Inflammatory macrophage treated with lipopolysaccharide for 4 hours (primary cell): ENCODE measurements around the gene RNF225.
"Not testable (repeated sequence)": the region's sequence is repeated elsewhere in the genome, so short reads cannot be mapped to it uniquely, and the experiment has no call there.

Experiments
- DNase-seq: peaks from one replicate; pipeline ENCODE4 v3.0.0-alpha.2; 2020

The RNF225 gene

GRCh38 chr19:58387338-58388174 lies 7.9 kb upstream of the RNF225 start:
- peak; percentile 15 for DNase-seq

- no peak for DNase-seq
Measured at GRCh38 chr19:58388175-58388526, 7.3 kb upstream of the RNF225 start.

- no peak for DNase-seq
Measured at GRCh38 chr19:58392945-58393724, 2.3 kb upstream of the RNF225 start.

DNA sequence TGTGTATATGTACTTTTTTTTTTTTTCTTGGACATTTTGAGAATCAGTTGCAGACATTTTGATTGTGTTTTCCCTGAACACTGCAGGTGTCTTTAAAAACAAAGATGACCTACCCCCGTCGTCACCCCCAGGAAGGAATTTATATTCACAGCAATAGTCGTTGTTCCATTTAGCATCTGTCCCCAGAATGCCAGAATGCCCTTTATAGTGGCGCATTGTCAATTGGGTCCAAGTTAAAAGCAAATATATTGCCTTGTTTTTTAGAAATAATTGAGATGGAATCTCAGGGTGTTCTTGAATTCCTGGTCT lies 1.8 kb upstream of the RNF225 start:
- no peak for DNase-seq

- DNase-seq: no peak
Measured at GRCh38 chr19:58394821-58395219, 636 bp upstream of the RNF225 start.

GRCh38 chr19:58395979-58396627 lies 647 bp downstream of the RNF225 start:
- DNase-seq: no peak

GRCh38 chr19:58396691-58397532 lies 1.5 kb downstream of the RNF225 start:
- no peak for DNase-seq

GRCh38 chr19:58397533-58398037 lies 2.1 kb downstream of the RNF225 start:
- DNase-seq: no peak

DNA sequence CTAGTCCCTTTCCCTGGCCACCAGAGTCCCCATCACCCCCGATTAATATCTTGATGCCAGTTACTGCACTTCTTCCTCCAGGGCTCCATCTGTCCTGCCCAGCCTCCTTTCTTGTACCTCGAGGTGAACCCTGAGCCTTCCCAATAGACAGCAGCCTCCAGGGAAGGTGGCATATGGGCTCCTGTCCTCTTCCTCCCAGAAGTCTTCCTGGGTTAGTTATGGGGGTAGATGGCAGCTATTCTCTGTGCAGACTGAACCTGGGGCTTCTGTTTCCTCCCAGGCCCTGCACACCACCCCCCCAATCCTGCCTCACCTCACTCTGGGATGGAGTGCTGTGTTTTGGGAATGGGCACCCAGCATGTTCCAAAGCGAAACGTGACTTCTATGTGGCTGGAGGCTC lies 2.6 kb downstream of the RNF225 start:
- no peak for DNase-seq

GRCh38 chr19:58398545-58398944 lies 3.1 kb downstream of the RNF225 start:
- no peak for DNase-seq

- no peak for DNase-seq
Measured at GRCh38 chr19:58399903-58400302, 4.4 kb downstream of the RNF225 start.

- no peak for DNase-seq
Measured at GRCh38 chr19:58400316-58400915, 5.0 kb downstream of the RNF225 start.

DNA sequence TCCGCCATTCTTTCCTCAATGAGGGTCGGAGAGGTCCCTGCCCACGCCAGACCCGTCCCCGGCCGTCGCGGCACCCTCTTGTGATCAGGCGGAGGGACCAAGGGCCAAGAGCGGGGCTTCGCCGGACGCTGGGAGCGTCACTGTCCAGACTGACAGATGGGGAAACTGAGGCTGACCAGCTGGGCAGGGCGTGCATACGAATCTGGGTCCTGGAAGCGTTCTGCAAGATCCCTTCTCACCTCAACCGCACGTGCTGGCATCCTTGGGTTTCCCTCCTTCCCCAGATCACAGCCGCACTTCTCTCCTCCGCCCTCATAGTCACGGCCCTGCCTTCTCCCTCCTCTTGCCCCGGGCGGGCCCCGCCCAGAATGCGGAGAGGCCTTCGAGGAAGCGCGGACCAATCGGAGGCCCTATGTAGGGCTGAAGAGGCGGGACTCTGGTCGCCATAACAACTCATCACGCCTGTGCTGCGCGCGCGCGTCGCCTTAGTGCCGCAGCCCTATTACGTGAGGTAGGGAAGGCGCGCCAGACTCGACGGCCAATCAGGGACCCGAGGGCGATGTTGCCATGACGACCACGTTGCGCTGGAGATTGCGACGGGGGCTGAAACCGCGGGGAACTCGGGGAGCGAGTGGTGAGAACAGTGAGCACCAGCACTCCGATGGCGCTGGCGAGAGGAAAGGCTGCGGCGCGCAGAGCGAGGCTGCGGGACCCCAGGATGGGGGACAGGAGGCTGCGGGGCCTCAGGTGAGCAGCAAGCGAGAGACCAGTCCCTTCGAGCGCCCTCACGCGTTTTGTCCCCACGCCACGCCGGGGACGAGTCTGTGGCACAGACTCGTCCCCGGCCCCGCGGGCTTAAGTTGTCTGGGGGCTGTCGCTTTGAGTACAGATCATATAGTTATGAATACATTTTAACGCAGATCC lies 5.7 kb downstream of the RNF225 start:
- DNase-seq: peak; percentile 100

DNA sequence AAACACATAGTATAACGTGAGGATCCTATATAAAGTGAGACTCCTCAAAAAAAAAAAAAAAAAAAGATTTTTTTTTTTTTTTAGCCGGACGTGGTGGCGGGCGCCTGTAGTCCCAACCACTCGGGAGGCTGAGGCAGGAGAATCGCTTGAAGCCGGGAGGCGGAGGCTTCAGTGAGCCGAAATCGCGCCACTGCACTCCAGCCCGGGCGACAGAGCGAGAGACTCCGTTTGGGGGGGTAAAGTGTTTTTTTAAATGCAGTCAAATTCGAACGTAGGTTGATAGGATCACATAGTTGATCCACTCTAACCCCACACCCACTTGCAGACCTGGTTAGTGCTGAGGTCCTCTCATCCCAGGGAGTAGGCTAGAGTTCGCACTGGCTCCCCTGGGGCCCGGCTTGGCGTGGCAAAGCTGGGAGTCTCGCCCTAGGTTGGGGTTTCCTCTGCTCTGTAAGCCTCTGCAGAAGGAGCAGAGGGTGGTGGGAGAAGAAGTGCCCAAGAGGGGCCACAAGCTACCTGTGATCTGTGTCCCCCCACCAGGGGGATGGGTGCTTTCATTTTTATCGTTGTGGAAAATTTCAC lies 6.5 kb downstream of the RNF225 start:
- DNase-seq: no peak

GRCh38 chr19:58403920-58404478 lies 8.5 kb downstream of the RNF225 start:
- not testable (repeated sequence) for DNase-seq

DNA sequence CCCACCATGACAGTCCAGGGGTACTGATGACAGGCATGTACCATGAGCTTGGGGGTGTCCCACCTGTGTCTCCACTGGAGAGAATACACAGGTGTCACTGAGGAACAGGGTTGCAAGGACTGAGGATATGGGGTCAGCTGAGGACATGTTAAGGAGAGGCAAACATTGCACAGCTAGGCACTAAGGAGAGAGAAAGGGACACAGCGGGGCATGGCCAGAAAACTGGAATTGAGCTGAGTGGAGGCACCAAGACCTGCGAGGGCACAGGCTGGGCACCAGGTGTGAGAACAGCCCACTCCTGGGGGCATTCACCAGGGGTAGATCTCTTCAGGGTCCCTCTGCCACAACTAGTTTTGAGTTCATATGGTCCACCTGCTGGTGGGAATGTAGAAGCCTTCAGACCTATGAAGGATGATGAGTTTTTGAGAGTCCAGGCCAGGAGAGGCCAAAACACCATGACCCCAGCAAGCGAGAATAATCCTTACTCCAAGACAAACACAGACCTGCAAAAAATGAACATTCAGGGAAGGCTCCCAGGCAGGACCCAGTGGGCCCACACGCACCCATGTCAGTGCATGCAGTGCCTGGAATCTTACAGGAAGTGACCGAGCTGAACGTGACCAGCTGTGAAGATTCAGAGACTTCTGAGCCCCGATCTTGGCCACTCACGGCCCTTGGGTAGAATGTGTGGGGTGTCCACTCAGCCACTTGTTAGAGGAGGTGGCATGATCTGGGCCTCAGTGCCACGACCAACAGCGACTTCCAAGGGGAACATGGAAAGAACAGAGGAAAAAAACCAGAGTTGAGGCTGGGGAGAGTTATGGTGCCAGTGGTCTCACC lies 11.6 kb downstream of the RNF225 start:
- no peak for DNase-seq

- no peak for DNase-seq
Measured at GRCh38 chr19:58407658-58408151, 12.2 kb downstream of the RNF225 start.

DNA sequence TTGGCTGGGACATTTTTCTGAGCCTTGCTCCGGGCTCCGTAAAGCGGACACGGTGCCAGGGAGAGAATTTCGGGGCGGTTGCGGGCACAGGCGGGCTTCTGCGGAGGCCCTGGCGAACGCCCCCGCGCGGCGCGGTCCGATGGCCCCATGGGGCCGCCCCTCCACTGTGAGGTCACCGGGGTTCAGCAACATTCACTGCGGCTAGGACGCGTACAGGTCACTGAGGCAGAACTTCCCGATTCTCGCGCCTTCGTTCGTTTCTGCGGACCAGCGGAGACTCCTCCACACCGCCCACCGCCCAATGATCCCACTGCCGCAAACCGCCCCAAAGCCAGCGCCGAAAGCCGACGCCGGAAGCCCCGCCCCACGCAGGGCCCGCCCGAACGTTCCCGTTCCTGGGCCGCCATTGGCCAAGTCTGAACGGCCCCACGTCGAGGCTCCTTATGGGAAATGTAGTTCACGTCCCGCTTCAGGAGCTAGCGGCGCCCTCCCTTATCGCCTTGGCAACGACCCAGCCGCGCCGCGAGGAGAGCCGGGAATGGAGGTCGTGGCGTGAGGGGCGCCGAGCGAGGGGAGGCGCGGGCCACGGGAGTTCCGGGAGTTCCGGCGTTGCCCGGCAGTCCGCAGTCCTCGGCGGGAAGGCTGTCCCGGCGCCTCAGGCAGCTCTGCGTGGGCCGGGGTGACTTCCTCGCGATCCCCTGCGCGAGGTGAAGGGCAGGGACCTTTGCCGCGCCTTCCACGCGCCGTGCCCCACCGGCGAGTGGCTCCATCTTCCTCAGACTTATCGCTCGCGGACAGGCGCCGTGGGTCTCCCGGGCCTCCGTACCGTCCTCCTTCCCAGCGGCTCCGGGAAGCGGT lies 12.9 kb downstream of the RNF225 start, which contains the start of gene ZNF584:
ZNF584 (plus strand) TSS at position 498 of the 858 bp plus-strand sequence. CDS start 499 bp downstream, outside the sequence.
- DNase-seq: peak; percentile 95
